HCEC 1CT (cell line): ENCODE results near the gene PTPRN2.
"Not testable (repeated sequence)": the region's sequence is repeated elsewhere in the genome, so short reads cannot be mapped to it uniquely, and the experiment has no call there.

ENCODE experiments used
- DNase-seq: peaks from one replicate; pipeline ENCODE4 v3.0.0-alpha.2; 2017

PTPRN2 gene

GRCh38 chr7:157519798-157520244 is 1067.8 kb downstream of the PTPRN2 start:
- DNase-seq, result no peak

GRCh38 chr7:157519246-157519645 is 1068.4 kb downstream of the PTPRN2 start:
- no peak for DNase-seq

- no peak for DNase-seq
Observed at GRCh38 chr7:157518514-157519175, 1069.0 kb downstream of the PTPRN2 start.

- DNase-seq, result no peak
Observed at GRCh38 chr7:157517782-157518513, 1069.7 kb downstream of the PTPRN2 start.

GRCh38 chr7:157516911-157517781 is 1070.5 kb downstream of the PTPRN2 start:
- DNase-seq, result no peak

GRCh38 chr7:157516311-157516710 is 1071.3 kb downstream of the PTPRN2 start:
- DNase-seq, result no peak

- DNase-seq, result no peak
Observed at GRCh38 chr7:157515342-157516041, 1072.1 kb downstream of the PTPRN2 start.

- DNase-seq, result no peak
Observed at GRCh38 chr7:157514746-157515145, 1072.9 kb downstream of the PTPRN2 start.

GRCh38 chr7:157514306-157514705 is 1073.3 kb downstream of the PTPRN2 start:
- no peak for DNase-seq

GRCh38 chr7:157513682-157514081 is 1073.9 kb downstream of the PTPRN2 start:
- DNase-seq, result no peak

- DNase-seq, result no peak
Observed at GRCh38 chr7:157513162-157513621, 1074.4 kb downstream of the PTPRN2 start.

- no peak for DNase-seq
Observed at GRCh38 chr7:157509226-157509625, 1078.4 kb downstream of the PTPRN2 start.

GRCh38 chr7:157508477-157508881 is 1079.1 kb downstream of the PTPRN2 start:
- DNase-seq, result no peak

- DNase-seq, result no peak
Observed at GRCh38 chr7:157507987-157508386, 1079.6 kb downstream of the PTPRN2 start.

- no peak for DNase-seq
Observed at GRCh38 chr7:157506268-157506667, 1081.4 kb downstream of the PTPRN2 start.

- DNase-seq, result no peak
Observed at GRCh38 chr7:157505646-157506045, 1082.0 kb downstream of the PTPRN2 start.

- DNase-seq, result no peak
Observed at GRCh38 chr7:157503229-157503628, 1084.4 kb downstream of the PTPRN2 start.

GRCh38 chr7:157502701-157503111 is 1084.9 kb downstream of the PTPRN2 start:
- DNase-seq, result peak; percentile 9

- DNase-seq, result no peak
Observed at GRCh38 chr7:157501581-157501980, 1086.0 kb downstream of the PTPRN2 start.

GRCh38 chr7:157500989-157501540 is 1086.6 kb downstream of the PTPRN2 start:
- DNase-seq, result not testable (repeated sequence)

- DNase-seq, result no peak
Observed at GRCh38 chr7:157500171-157500960, 1087.3 kb downstream of the PTPRN2 start.

GRCh38 chr7:157499835-157500153 is 1087.8 kb downstream of the PTPRN2 start:
- no peak for DNase-seq
